GM18502 (cell line): ENCODE data around the gene AAMDC.
"Not testable (repeated sequence)": the region's sequence is repeated elsewhere in the genome, so short reads cannot be mapped to it uniquely, and the experiment has no call there.

ENCODE experiments used
- ATAC-seq: cut with Tn5 transposase; IDR thresholded peaks from one replicate; pipeline ENCODE4 v1.9.1; 2021; ENCODE audit warnings: mild to moderate bottlenecking; ENCODE audit not compliant: unreplicated experiment, poor library complexity

AAMDC gene

GRCh38 chr11:77819921-77820564 is 901 bp upstream of the AAMDC start:
- peak; percentile 15 for ATAC-seq

GRCh38 chr11:77821349-77821851 is 456 bp downstream of the AAMDC start:
- no peak for ATAC-seq

- not testable (repeated sequence) for ATAC-seq
Observed at GRCh38 chr11:77822126-77822525, 1.2 kb downstream of the AAMDC start.

- ATAC-seq = no peak
Observed at GRCh38 chr11:77823775-77824174, 2.8 kb downstream of the AAMDC start.

- no peak for ATAC-seq
Observed at GRCh38 chr11:77828926-77829325, 8.0 kb downstream of the AAMDC start.

- ATAC-seq = no peak
Observed at GRCh38 chr11:77833302-77833701, 12.4 kb downstream of the AAMDC start.

- ATAC-seq = no peak
Observed at GRCh38 chr11:77842441-77843121, 21.6 kb downstream of the AAMDC start.

- not testable (repeated sequence) for ATAC-seq
Observed at GRCh38 chr11:77843700-77844099, 22.8 kb downstream of the AAMDC start.

GRCh38 chr11:77851503-77851902 is 30.6 kb downstream of the AAMDC start:
- no peak for ATAC-seq

- ATAC-seq = no peak
Observed at GRCh38 chr11:77854838-77855237, 33.9 kb downstream of the AAMDC start.

- not testable (repeated sequence) for ATAC-seq
Observed at GRCh38 chr11:77857906-77858457, 37.0 kb downstream of the AAMDC start.

- ATAC-seq = not testable (repeated sequence)
Observed at GRCh38 chr11:77861444-77861843, 40.5 kb downstream of the AAMDC start.

- ATAC-seq = no peak
Observed at GRCh38 chr11:77865805-77866204, 44.9 kb downstream of the AAMDC start.

GRCh38 chr11:77866336-77866735 is 45.4 kb downstream of the AAMDC start:
- ATAC-seq = no peak

- ATAC-seq = no peak
Observed at GRCh38 chr11:77868744-77869143, 47.8 kb downstream of the AAMDC start.

GRCh38 chr11:77871855-77872254 is 50.9 kb downstream of the AAMDC start:
- ATAC-seq = no peak

- ATAC-seq = no peak
Observed at GRCh38 chr11:77873345-77873744, 52.4 kb downstream of the AAMDC start.

GRCh38 chr11:77874206-77874605 is 53.3 kb downstream of the AAMDC start:
- ATAC-seq = no peak

GRCh38 chr11:77876045-77876444 is 55.1 kb downstream of the AAMDC start:
- ATAC-seq = no peak

GRCh38 chr11:77878247-77878646 is 57.3 kb downstream of the AAMDC start:
- not testable (repeated sequence) for ATAC-seq

- ATAC-seq = no peak
Observed at GRCh38 chr11:77879218-77879617, 58.3 kb downstream of the AAMDC start.
